GM18520 (cell line): ENCODE measurements around the gene ARMC2.
"Not testable (repeated sequence)": the region's sequence is repeated elsewhere in the genome, so short reads cannot be mapped to it uniquely, and the experiment has no call there.

Experiments used
- ATAC-seq: cut with Tn5 transposase; IDR thresholded peaks from one replicate; pipeline ENCODE4 v1.9.1; 2021; ENCODE audit not compliant: unreplicated experiment

Gene ARMC2

GRCh38 chr6:108870357-108870756 lies 22.1 kb downstream of the ARMC2 start:
- ATAC-seq, result no peak

GRCh38 chr6:108872141-108872557 lies 23.9 kb downstream of the ARMC2 start:
- ATAC-seq, result no peak

- ATAC-seq, result no peak
Observed at GRCh38 chr6:108872575-108872974, 24.4 kb downstream of the ARMC2 start.

- ATAC-seq, result no peak
Observed at GRCh38 chr6:108873251-108873650, 25.0 kb downstream of the ARMC2 start.

- no peak for ATAC-seq
Observed at GRCh38 chr6:108873971-108874370, 25.7 kb downstream of the ARMC2 start.

- ATAC-seq, result peak; percentile 84
Observed at GRCh38 chr6:108874470-108875160, 26.4 kb downstream of the ARMC2 start.

- ATAC-seq, result peak; percentile 13
Observed at GRCh38 chr6:108875161-108875555, 26.9 kb downstream of the ARMC2 start.

- no peak for ATAC-seq
Observed at GRCh38 chr6:108877046-108877751, 29.0 kb downstream of the ARMC2 start.

- no peak for ATAC-seq
Observed at GRCh38 chr6:108878942-108879341, 30.7 kb downstream of the ARMC2 start.

GRCh38 chr6:108883172-108883571 lies 35.0 kb downstream of the ARMC2 start:
- ATAC-seq, result peak; percentile 90

- no peak for ATAC-seq
Observed at GRCh38 chr6:108884211-108885059, 36.2 kb downstream of the ARMC2 start.

- ATAC-seq, result no peak
Observed at GRCh38 chr6:108888052-108888451, 39.8 kb downstream of the ARMC2 start.

GRCh38 chr6:108888745-108889144 lies 40.5 kb downstream of the ARMC2 start:
- no peak for ATAC-seq

GRCh38 chr6:108890898-108891297 lies 42.7 kb downstream of the ARMC2 start:
- not testable (repeated sequence) for ATAC-seq

GRCh38 chr6:108895571-108895970 lies 47.3 kb downstream of the ARMC2 start:
- no peak for ATAC-seq

- peak; percentile 63 for ATAC-seq
Observed at GRCh38 chr6:108896111-108896661, 48.0 kb downstream of the ARMC2 start.

GRCh38 chr6:108897371-108897770 lies 49.1 kb downstream of the ARMC2 start:
- ATAC-seq, result no peak

GRCh38 chr6:108902382-108902792 lies 54.2 kb downstream of the ARMC2 start:
- ATAC-seq, result no peak

GRCh38 chr6:108903796-108904195 lies 55.6 kb downstream of the ARMC2 start:
- ATAC-seq, result no peak

GRCh38 chr6:108904741-108905140 lies 56.5 kb downstream of the ARMC2 start:
- ATAC-seq, result peak; percentile 97
